Measurements from ENCODE around the gene ZFP3. TPM values are rescaled to one million over a fixed set of nuclear protein-coding genes. Genes with fewer than 3 reads are reported as not detected.
"Not testable (repeated sequence)": the region's sequence is repeated elsewhere in the genome, so short reads cannot be mapped to it uniquely, and the experiment has no call there.

The ZFP3 gene
- total and polyA plus RNA-seq, 2 donors (not counting 1 experiment from before 2014, with no cell fraction given) = 2.6 to 3.1 TPM

DNA sequence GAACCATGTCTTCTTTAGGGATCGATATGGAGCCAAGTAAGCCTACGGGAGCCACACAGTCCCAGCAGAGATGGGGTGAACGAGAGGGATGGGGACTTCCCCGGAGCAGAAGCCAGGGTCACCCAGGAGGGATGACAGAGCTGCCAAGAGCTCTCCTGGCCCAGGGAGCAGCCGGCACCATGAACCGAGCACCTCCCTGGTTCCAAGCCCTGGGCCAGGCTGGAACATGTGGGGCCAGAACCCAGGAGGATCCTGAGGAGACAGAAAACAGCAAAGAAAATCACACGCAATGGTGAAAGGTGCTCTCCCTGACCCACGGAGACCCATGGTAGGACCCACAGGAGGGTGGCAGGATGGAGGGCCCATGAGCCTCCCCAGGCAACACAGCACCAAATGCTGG lies 55.7 kb downstream of the ZFP3 start:
- H3K36me3 ChIP-seq (ENCODE audit: control insufficient read depth, insufficient read depth, low read length); H3K9me3 ChIP-seq (ENCODE audit: control insufficient read depth, insufficient read depth, low read depth, low read length); H3K4me2 ChIP-seq (ENCODE audit: extremely low read depth, insufficient read depth, low read length); H3K79me2 ChIP-seq (ENCODE audit: control insufficient read depth, insufficient read depth, low read length); H2AFZ ChIP-seq (ENCODE audit: low read length); H4K20me1 ChIP-seq (ENCODE audit: control insufficient read depth, extremely low read depth, insufficient read depth, low read length); H3K4me3 ChIP-seq (replicated peaks in 1 of 4; ENCODE audit: control extremely low read depth in 1 of 4, insufficient read depth in 1 of 4, low read depth in 3 of 4, low read length in 4 of 4); H3K27ac ChIP-seq (ENCODE audit: insufficient read depth, low read length); H3K9ac ChIP-seq (ENCODE audit: insufficient read depth, low read length); DNase-seq (ENCODE audit: low read depth in 2 of 2); H3K4me1 ChIP-seq (ENCODE audit: control insufficient read depth, extremely low read depth, insufficient read depth, low read length); H3K27me3 ChIP-seq (ENCODE audit: control insufficient read depth, insufficient read depth, low read length): not testable (repeated sequence)

DNA sequence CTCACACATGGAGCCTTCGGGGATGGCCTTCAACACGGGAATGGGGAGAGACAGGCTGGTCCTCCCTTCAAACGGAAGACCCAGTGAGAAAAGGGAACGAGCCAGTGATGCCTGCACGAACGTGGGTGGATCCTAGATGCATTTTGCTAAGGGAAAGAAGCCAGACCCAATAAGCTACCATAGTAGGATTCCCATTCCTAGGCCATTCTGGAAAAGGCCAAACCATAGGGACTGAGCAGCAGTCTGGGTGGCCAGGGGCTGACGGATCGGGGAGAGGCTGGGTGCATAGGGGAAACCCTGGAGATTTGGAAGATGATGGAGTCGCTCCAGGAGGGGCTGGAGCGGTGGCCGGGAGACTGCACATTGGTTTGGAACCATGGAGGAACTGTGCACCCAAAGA lies 56.3 kb downstream of the ZFP3 start:
- H3K9ac ChIP-seq (ENCODE audit: insufficient read depth, low read length); H3K4me1 ChIP-seq (ENCODE audit: control insufficient read depth, extremely low read depth, insufficient read depth, low read length); H3K27me3 ChIP-seq (ENCODE audit: control insufficient read depth, insufficient read depth, low read length); H3K4me2 ChIP-seq (ENCODE audit: extremely low read depth, insufficient read depth, low read length); H3K36me3 ChIP-seq (ENCODE audit: control insufficient read depth, insufficient read depth, low read length); H3K79me2 ChIP-seq (ENCODE audit: control insufficient read depth, insufficient read depth, low read length); H2AFZ ChIP-seq (ENCODE audit: low read length); H3K9me3 ChIP-seq (ENCODE audit: control insufficient read depth, insufficient read depth, low read depth, low read length); DNase-seq (ENCODE audit: low read depth in 2 of 2); H4K20me1 ChIP-seq (ENCODE audit: control insufficient read depth, extremely low read depth, insufficient read depth, low read length); H3K4me3 ChIP-seq (replicated peaks in 1 of 4; ENCODE audit: control extremely low read depth in 1 of 4, insufficient read depth in 1 of 4, low read depth in 3 of 4, low read length in 4 of 4); H3K27ac ChIP-seq (ENCODE audit: insufficient read depth, low read length): not testable (repeated sequence)

DNA sequence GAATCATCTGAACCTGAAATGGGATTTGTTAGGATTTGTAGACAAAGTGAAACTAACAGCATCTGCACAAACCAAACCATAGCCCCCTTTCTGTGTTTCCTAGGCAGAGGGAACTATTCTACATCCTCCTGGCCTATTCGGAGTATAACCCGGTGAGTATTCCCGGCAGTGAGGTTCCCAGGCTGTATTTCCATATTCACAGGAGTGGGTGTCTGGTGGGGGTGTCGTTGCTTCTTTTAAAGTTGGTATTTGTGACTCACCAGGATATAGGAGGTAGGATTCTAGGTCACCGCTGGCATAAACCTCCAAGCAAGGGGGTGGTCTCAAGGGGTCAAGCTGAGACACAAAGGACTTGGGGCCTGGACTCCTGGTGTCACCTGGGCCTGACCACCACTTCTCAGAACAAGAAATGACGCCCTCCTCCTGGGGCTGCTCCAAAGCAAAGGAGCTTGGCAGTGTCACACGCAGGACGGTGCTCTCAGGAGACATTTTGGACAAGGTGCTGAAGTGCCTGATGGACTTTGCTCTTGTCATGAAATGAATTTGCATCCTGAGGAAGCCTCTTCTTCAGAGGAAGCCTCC lies 57.0 kb downstream of the ZFP3 start:
- not testable (repeated sequence) for H2AFZ ChIP-seq (ENCODE audit: low read length); H4K20me1 ChIP-seq (ENCODE audit: control insufficient read depth, extremely low read depth, insufficient read depth, low read length); H3K27ac ChIP-seq (ENCODE audit: insufficient read depth, low read length); DNase-seq (ENCODE audit: low read depth in 2 of 2); H3K9ac ChIP-seq (ENCODE audit: insufficient read depth, low read length); H3K4me1 ChIP-seq (ENCODE audit: control insufficient read depth, extremely low read depth, insufficient read depth, low read length); H3K79me2 ChIP-seq (ENCODE audit: control insufficient read depth, insufficient read depth, low read length); H3K27me3 ChIP-seq (ENCODE audit: control insufficient read depth, insufficient read depth, low read length); H3K4me3 ChIP-seq (replicated peaks in 1 of 4; ENCODE audit: control extremely low read depth in 1 of 4, insufficient read depth in 1 of 4, low read depth in 3 of 4, low read length in 4 of 4); H3K9me3 ChIP-seq (ENCODE audit: control insufficient read depth, insufficient read depth, low read depth, low read length); H3K4me2 ChIP-seq (ENCODE audit: extremely low read depth, insufficient read depth, low read length); H3K36me3 ChIP-seq (ENCODE audit: control insufficient read depth, insufficient read depth, low read length)

DNA sequence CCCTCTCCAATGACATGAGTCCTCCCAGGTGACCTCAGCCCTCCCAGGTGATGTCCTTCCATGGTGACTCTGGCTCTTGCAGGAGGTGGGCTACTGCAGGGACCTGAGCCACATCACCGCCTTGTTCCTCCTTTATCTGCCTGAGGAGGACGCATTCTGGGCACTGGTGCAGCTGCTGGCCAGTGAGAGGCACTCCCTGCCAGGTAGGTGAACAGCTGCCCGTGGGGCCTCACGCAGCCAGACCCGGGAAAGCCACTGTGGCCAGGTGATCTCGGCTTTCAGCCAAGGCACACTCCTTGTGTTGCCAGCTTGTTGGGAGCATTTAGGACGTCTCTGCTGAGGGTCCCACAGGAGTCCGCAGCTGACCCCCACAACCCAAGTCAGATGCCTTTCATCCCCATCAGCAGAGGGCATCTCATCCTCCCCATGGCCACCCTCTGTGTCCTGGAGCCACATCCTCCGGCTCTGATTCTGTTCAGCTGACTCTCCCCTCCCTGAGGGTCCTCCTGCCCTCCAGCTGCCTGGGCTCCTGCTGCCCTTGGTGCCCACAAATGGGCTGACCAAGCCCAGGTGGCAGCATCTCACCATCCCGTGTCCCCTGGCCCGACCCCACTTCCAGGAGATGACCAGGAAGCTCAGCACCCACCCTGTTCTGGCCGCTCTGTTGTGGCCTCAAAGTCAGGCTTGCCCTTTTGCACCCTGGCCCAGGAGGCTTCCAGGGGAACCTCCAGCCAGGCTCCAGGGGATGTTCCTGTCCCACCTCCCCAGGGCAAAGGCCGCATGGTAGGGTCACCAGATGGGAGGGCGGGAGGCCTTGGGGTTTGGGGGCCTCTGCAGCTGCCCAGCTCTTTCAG lies 57.7 kb downstream of the ZFP3 start:
- Histone ChIP-seq H2AFZ (ENCODE audit: low read length) (no peak overlapping the region), H3K27ac (ENCODE audit: insufficient read depth, low read length) (no peak overlapping the region), H3K27me3 (ENCODE audit: control insufficient read depth, insufficient read depth, low read length) (no peaks in the 10 kb centered on the region), H3K36me3 (ENCODE audit: control insufficient read depth, insufficient read depth, low read length) (no peaks in the 10 kb centered on the region), H3K9ac (ENCODE audit: insufficient read depth, low read length) (no peak overlapping the region), H3K4me1 (ENCODE audit: control insufficient read depth, extremely low read depth, insufficient read depth, low read length) (no peaks in the 10 kb centered on the region), H3K4me3 (replicated peaks in 1 of 4; ENCODE audit: control extremely low read depth in 1 of 4, insufficient read depth in 1 of 4, low read depth in 3 of 4, low read length in 4 of 4) (no peak overlapping the region), H4K20me1 (ENCODE audit: control insufficient read depth, extremely low read depth, insufficient read depth, low read length) (no peaks in the 10 kb centered on the region), H3K9me3 (ENCODE audit: control insufficient read depth, insufficient read depth, low read depth, low read length) (no peaks in the 10 kb centered on the region), H3K4me2 (ENCODE audit: extremely low read depth, insufficient read depth, low read length) (no peak overlapping the region), H3K79me2 (ENCODE audit: control insufficient read depth, insufficient read depth, low read length) (no peaks in the 10 kb centered on the region)
- no peak for TF ChIP-seq EZH2 (IDR thresholded peaks at IDR 0.05; ENCODE audit: low read length, missing control alignments)
- TF ChIP-seq, protein P1, sequence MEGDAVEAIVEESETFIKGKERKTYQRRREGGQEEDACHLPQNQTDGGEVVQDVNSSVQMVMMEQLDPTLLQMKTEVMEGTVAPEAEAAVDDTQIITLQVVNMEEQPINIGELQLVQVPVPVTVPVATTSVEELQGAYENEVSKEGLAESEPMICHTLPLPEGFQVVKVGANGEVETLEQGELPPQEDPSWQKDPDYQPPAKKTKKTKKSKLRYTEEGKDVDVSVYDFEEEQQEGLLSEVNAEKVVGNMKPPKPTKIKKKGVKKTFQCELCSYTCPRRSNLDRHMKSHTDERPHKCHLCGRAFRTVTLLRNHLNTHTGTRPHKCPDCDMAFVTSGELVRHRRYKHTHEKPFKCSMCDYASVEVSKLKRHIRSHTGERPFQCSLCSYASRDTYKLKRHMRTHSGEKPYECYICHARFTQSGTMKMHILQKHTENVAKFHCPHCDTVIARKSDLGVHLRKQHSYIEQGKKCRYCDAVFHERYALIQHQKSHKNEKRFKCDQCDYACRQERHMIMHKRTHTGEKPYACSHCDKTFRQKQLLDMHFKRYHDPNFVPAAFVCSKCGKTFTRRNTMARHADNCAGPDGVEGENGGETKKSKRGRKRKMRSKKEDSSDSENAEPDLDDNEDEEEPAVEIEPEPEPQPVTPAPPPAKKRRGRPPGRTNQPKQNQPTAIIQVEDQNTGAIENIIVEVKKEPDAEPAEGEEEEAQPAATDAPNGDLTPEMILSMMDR (conservative IDR thresholded peaks at IDR 0.05 in 1 of 2, IDR thresholded peaks at IDR 0.05 in 1 of 2; ENCODE audit: low read depth in 1 of 2, low read length in 2 of 2) = no peak
- DNase-seq (ENCODE audit: low read depth in 2 of 2) = no peak

DNA sequence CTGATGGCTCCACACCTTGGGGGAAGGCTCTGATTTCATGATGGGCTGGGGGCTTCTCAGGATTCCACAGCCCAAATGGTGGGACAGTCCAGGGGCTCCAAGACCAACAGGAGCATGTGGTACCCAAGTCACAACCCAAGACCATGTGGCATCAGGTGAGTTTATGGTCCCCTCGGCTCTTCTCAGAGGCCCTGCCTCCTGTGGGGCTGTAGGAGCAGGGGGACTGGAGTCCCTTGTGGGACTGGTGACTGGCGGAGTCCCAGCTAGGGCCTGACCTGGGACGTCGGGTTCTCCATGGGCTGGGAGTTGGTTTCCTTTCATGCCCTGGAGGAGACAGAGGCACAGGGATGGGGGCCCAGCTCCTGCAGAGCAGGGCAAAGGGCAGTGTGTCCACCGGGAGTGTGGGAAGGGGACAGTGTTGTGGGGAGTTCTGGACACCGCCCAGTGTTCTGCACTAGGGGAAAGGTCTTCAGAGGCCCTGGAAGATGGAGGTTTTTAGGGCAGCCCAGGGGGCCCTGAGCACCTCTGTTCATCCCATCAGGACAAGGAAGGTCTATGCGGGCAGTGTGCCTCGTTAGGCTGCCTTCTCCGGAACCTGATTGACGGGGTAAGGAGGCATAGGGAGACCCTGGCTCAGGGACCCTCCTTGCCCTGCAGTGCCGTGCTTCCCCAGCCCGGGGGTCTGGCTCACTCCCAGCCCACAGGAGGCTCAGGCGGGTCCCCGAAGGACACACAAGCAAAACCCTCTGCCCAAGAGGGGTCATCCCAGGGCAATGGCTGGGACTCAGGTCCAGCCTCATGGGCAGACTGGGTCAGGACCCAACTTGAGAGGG lies 58.5 kb downstream of the ZFP3 start:
- H3K4me3 ChIP-seq (replicated peaks in 1 of 4; ENCODE audit: control extremely low read depth in 1 of 4, insufficient read depth in 1 of 4, low read depth in 3 of 4, low read length in 4 of 4) = not testable (repeated sequence)

More for the DNA sequence above, 58.5 kb downstream of the ZFP3 start:
- not testable (repeated sequence) for H3K36me3 ChIP-seq (ENCODE audit: control insufficient read depth, insufficient read depth, low read length); H2AFZ ChIP-seq (ENCODE audit: low read length); H3K9ac ChIP-seq (ENCODE audit: insufficient read depth, low read length); H3K27me3 ChIP-seq (ENCODE audit: control insufficient read depth, insufficient read depth, low read length); DNase-seq (ENCODE audit: low read depth in 2 of 2); H3K4me2 ChIP-seq (ENCODE audit: extremely low read depth, insufficient read depth, low read length); H3K27ac ChIP-seq (ENCODE audit: insufficient read depth, low read length); H3K79me2 ChIP-seq (ENCODE audit: control insufficient read depth, insufficient read depth, low read length); H4K20me1 ChIP-seq (ENCODE audit: control insufficient read depth, extremely low read depth, insufficient read depth, low read length); H3K9me3 ChIP-seq (ENCODE audit: control insufficient read depth, insufficient read depth, low read depth, low read length); H3K4me1 ChIP-seq (ENCODE audit: control insufficient read depth, extremely low read depth, insufficient read depth, low read length)
